HG03108 (cell line): ENCODE results near the gene B3GALT6.
"Not testable (repeated sequence)": the region's sequence is repeated elsewhere in the genome, so short reads cannot be mapped to it uniquely, and the experiment has no call there.

ENCODE experiments used
- ATAC-seq: cut with Tn5 transposase; IDR thresholded peaks from one replicate; pipeline ENCODE4 v1.9.1; 2021; ENCODE audit warnings: moderate library complexity; ENCODE audit not compliant: unreplicated experiment

Gene B3GALT6

GRCh38 chr1:1232208-1232795 lies at the start of gene B3GALT6:
Gene B3GALT6 (plus strand): TSS chr1:1232237. CDS start chr1:1232279, 42 bp downstream.
- no peak for ATAC-seq

GRCh38 chr1:1182491-1183220 lies 49.4 kb upstream of the B3GALT6 start:
- no peak for ATAC-seq

- no peak for ATAC-seq
These were observed 48.8 kb upstream of the B3GALT6 start for GRCh38 chr1:1183221-1183747.

- ATAC-seq, result no peak
These were observed 47.9 kb upstream of the B3GALT6 start for GRCh38 chr1:1183833-1184775.

- ATAC-seq, result no peak
These were observed 46.8 kb upstream of the B3GALT6 start for GRCh38 chr1:1185101-1185765.

- no peak for ATAC-seq
These were observed 44.1 kb upstream of the B3GALT6 start for GRCh38 chr1:1187938-1188337.

GRCh38 chr1:1189111-1189510 lies 42.9 kb upstream of the B3GALT6 start:
- ATAC-seq, result no peak

- no peak for ATAC-seq
These were observed 40.3 kb upstream of the B3GALT6 start for GRCh38 chr1:1191734-1192133.

GRCh38 chr1:1194723-1195122 lies 37.3 kb upstream of the B3GALT6 start:
- no peak for ATAC-seq

- not testable (repeated sequence) for ATAC-seq
These were observed 36.3 kb upstream of the B3GALT6 start for GRCh38 chr1:1195726-1196125.

- ATAC-seq, result no peak
These were observed 35.4 kb upstream of the B3GALT6 start for GRCh38 chr1:1196431-1197187.

GRCh38 chr1:1197188-1197500 lies 34.9 kb upstream of the B3GALT6 start:
- no peak for ATAC-seq

GRCh38 chr1:1197551-1198422 lies 34.2 kb upstream of the B3GALT6 start:
- ATAC-seq, result no peak

GRCh38 chr1:1198423-1199140 lies 33.5 kb upstream of the B3GALT6 start:
- no peak for ATAC-seq

GRCh38 chr1:1199141-1199960 lies 32.7 kb upstream of the B3GALT6 start:
- no peak for ATAC-seq

- no peak for ATAC-seq
These were observed 31.8 kb upstream of the B3GALT6 start for GRCh38 chr1:1199961-1200875.
